Neural cell (in vitro differentiated cells): ENCODE data around the gene OFD1. TPM values are rescaled to one million over a fixed set of nuclear protein-coding genes. Genes with fewer than 3 reads are reported as not detected.

Experiments
- H2AFZ ChIP-seq: fragments of 200-600, 300-800 bp; sonication (generic), shearing (Covaris generic); 2 replicates; pipeline ENCODE4 v1.6.0; 2014; ENCODE audit warnings: low read depth, mild to moderate bottlenecking, antibody characterized with exemption, low read length, moderate library complexity
- H3F3A ChIP-seq: fragments of 200-600 bp; shearing (Covaris generic); 2 replicates; pipeline ENCODE4 v1.6.1; 2016; ENCODE audit warnings: mild to moderate bottlenecking, moderate library complexity, mixed read lengths, antibody characterized with exemption, low read length; ENCODE audit not compliant: insufficient read depth, poor library complexity, severe bottlenecking
- H3K27ac ChIP-seq: fragments of 200-600, 300-800 bp; sonication (generic), shearing (Covaris generic); 2 replicates; pipeline ENCODE4 v1.5.1; 2014; ENCODE audit warnings: mild to moderate bottlenecking, low read length, moderate library complexity
- H3K27me3 ChIP-seq: fragments of 300-800, 200-600 bp; sonication (generic), shearing (Covaris generic); 2 replicates; pipeline ENCODE4 v1.6.0; 2014; ENCODE audit warnings: mild to moderate bottlenecking, low read depth, low read length, moderate library complexity; ENCODE audit not compliant: insufficient read depth
- H3K36me3 ChIP-seq: fragments of 300-800, 200-600 bp; sonication (generic), shearing (Covaris generic); 2 replicates; pipeline ENCODE4 v1.5.1; 2014; ENCODE audit warnings: mild to moderate bottlenecking, antibody characterized with exemption, low read length, moderate library complexity; ENCODE audit not compliant: insufficient read depth
- H3K4me2 ChIP-seq: fragments of 300-800, 200-600 bp; sonication (generic), shearing (Covaris generic); 2 replicates; pipeline ENCODE4 v1.6.0; 2014; ENCODE audit warnings: mild to moderate bottlenecking, low read length
- H3K4me3 ChIP-seq: fragments of 300-800, 200-600 bp; sonication (generic), shearing (Covaris generic); 2 replicates; pipeline ENCODE4 v1.5.1; 2014; ENCODE audit warnings: mild to moderate bottlenecking, low read length, moderate library complexity
- H3K79me2 ChIP-seq: fragments of 200-600 bp; shearing (Covaris generic); replicated peaks from 2 replicates; pipeline ENCODE4 v1.6.0; 2014; ENCODE audit warnings: mild to moderate bottlenecking, low read length, moderate library complexity; ENCODE audit not compliant: insufficient read depth
- H3K9ac ChIP-seq: fragments of 300-800, 200-600 bp; sonication (generic), shearing (Covaris generic); 2 replicates; pipeline ENCODE4 v1.6.1; 2016; ENCODE audit warnings: mild to moderate bottlenecking, low read length, mixed read lengths
- H3K9me2 ChIP-seq: fragments of 200-600 bp; shearing (Covaris generic); 2 replicates; pipeline ENCODE4 v1.6.1; 2016; ENCODE audit warnings: mild to moderate bottlenecking, low read length, mixed read lengths; ENCODE audit not compliant: insufficient read depth
- H3K9me3 ChIP-seq: fragments of 200-600, 300-800 bp; sonication (generic), shearing (Covaris generic); 2 replicates; pipeline ENCODE4 v1.6.1; 2016; ENCODE audit warnings: mild to moderate bottlenecking, mixed run types, low read length, moderate library complexity, mixed read lengths
- H4K20me1 ChIP-seq: fragments of 200-600 bp; shearing (Covaris generic); 2 replicates; pipeline ENCODE4 v1.6.1; 2016; ENCODE audit warnings: mild to moderate bottlenecking, mixed run types; ENCODE audit not compliant: insufficient read depth
- EP300 ChIP-seq: fragments of 450-650 bp; conservative IDR thresholded peaks from 2 replicates; pipeline ENCODE4 v1.6.1; 2014; ENCODE audit warnings: antibody characterized with exemption, mild to moderate bottlenecking, moderate library complexity; ENCODE audit not compliant: poor library complexity, severe bottlenecking
- EZH2 ChIP-seq: fragments of 200-600, 300-800 bp; shearing (Covaris generic), sonication (generic); IDR thresholded peaks from 2 replicates; pipeline ENCODE4 v1.6.1; 2014; ENCODE audit warnings: antibody characterized with exemption, low read length, borderline replicate concordance, mild to moderate bottlenecking; ENCODE audit not compliant: insufficient read depth, poor library complexity, severe bottlenecking
- MXI1 ChIP-seq: fragments of 450-650 bp; conservative IDR thresholded peaks from 2 replicates; pipeline ENCODE4 v1.6.1; 2014; ENCODE audit warnings: antibody characterized with exemption, mild to moderate bottlenecking; ENCODE audit not compliant: poor library complexity, severe bottlenecking
- POLR2AphosphoS5 ChIP-seq: IDR thresholded peaks from 2 replicates; pipeline ENCODE4 v1.6.1; 2012
- RAD21 ChIP-seq: fragments of 450-650 bp; conservative IDR thresholded peaks from 2 replicates; pipeline ENCODE4 v1.6.1; 2014; ENCODE audit warnings: antibody characterized with exemption, mild to moderate bottlenecking, moderate library complexity
- SMC3 ChIP-seq: fragments of 450-650 bp; conservative IDR thresholded peaks from 2 replicates; pipeline ENCODE4 v1.6.1; 2014; ENCODE audit warnings: antibody characterized with exemption, mild to moderate bottlenecking, moderate library complexity; ENCODE audit not compliant: poor library complexity
- TAF1 ChIP-seq: IDR thresholded peaks from 2 replicates; pipeline ENCODE4 v1.6.1; 2012; ENCODE audit warnings: low read depth
- polyA plus RNA-seq: library from polyadenylated mRNA; depleted of rRNA; stranded (reverse); fragments of >200 nt; gene quantifications from 2 replicates; pipeline ENCODE4 v1.2.3, GENCODE V29; 2014
- TF ChIP-seq, protein P1 (sequence below): IDR thresholded peaks from 2 replicates; pipeline ENCODE4 v1.6.1; 2012; ENCODE audit warnings: borderline replicate concordance
- TF ChIP-seq, protein P2 (sequence below): fragments of 450-650 bp; IDR thresholded peaks from 2 replicates; pipeline ENCODE4 v1.5.1; 2014; ENCODE audit warnings: antibody characterized with exemption, mild to moderate bottlenecking, moderate library complexity; ENCODE audit not compliant: poor library complexity, severe bottlenecking

Gene OFD1
- polyA plus RNA-seq, 1 donor from 2014 or later: 35.1 TPM

DNA sequence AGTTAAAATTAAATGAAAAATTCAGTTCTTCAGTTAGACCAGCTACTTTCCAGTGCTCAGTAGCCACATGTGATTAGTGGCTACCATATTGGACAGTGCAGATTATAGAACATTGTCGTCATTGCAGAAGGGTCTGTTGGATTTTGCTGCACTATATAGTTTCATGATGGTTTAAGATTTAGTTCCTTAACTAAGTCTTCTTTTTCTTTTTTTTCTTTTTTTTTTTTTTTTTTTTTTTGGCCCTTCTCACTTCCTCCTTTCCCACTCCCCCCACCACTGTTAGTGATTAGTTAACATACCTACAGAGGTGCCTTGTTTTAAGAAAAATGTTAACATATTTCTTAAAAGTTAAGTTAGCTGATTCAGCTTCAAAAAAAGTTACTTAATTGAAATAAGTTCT is 36.6 kb upstream of the OFD1 start:
- no peak overlapping the region for H3K4me3 ChIP-seq
- no peaks in the 10 kb centered on the region for H3K9me2 ChIP-seq
- no peak overlapping the region for H3K27ac ChIP-seq
- H4K20me1 ChIP-seq: no peaks in the 10 kb centered on the region
- peaks cover 5% of the 10 kb centered on the region for H3K79me2 ChIP-seq
- no peak overlapping the region for H3K4me2 ChIP-seq
- H3K9me3 ChIP-seq: no peaks in the 10 kb centered on the region
- TF ChIP-seq EZH2 (no peak), TAF1 (no peak), MXI1 (no peak), RAD21 (no peak), EP300 (no peak), SMC3 (no peak), POLR2AphosphoS5 (no peak)
- TF ChIP-seq, protein P1, sequence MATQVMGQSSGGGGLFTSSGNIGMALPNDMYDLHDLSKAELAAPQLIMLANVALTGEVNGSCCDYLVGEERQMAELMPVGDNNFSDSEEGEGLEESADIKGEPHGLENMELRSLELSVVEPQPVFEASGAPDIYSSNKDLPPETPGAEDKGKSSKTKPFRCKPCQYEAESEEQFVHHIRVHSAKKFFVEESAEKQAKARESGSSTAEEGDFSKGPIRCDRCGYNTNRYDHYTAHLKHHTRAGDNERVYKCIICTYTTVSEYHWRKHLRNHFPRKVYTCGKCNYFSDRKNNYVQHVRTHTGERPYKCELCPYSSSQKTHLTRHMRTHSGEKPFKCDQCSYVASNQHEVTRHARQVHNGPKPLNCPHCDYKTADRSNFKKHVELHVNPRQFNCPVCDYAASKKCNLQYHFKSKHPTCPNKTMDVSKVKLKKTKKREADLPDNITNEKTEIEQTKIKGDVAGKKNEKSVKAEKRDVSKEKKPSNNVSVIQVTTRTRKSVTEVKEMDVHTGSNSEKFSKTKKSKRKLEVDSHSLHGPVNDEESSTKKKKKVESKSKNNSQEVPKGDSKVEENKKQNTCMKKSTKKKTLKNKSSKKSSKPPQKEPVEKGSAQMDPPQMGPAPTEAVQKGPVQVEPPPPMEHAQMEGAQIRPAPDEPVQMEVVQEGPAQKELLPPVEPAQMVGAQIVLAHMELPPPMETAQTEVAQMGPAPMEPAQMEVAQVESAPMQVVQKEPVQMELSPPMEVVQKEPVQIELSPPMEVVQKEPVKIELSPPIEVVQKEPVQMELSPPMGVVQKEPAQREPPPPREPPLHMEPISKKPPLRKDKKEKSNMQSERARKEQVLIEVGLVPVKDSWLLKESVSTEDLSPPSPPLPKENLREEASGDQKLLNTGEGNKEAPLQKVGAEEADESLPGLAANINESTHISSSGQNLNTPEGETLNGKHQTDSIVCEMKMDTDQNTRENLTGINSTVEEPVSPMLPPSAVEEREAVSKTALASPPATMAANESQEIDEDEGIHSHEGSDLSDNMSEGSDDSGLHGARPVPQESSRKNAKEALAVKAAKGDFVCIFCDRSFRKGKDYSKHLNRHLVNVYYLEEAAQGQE: no peak
- TF ChIP-seq, protein P2, sequence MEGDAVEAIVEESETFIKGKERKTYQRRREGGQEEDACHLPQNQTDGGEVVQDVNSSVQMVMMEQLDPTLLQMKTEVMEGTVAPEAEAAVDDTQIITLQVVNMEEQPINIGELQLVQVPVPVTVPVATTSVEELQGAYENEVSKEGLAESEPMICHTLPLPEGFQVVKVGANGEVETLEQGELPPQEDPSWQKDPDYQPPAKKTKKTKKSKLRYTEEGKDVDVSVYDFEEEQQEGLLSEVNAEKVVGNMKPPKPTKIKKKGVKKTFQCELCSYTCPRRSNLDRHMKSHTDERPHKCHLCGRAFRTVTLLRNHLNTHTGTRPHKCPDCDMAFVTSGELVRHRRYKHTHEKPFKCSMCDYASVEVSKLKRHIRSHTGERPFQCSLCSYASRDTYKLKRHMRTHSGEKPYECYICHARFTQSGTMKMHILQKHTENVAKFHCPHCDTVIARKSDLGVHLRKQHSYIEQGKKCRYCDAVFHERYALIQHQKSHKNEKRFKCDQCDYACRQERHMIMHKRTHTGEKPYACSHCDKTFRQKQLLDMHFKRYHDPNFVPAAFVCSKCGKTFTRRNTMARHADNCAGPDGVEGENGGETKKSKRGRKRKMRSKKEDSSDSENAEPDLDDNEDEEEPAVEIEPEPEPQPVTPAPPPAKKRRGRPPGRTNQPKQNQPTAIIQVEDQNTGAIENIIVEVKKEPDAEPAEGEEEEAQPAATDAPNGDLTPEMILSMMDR: no peak
- no peak overlapping the region for H3K9ac ChIP-seq
- no peaks in the 10 kb centered on the region for H3K36me3 ChIP-seq
- H3K27me3 ChIP-seq: no peaks in the 10 kb centered on the region
- H2AFZ ChIP-seq: no peak overlapping the region
- no peaks in the 10 kb centered on the region for H3F3A ChIP-seq

DNA sequence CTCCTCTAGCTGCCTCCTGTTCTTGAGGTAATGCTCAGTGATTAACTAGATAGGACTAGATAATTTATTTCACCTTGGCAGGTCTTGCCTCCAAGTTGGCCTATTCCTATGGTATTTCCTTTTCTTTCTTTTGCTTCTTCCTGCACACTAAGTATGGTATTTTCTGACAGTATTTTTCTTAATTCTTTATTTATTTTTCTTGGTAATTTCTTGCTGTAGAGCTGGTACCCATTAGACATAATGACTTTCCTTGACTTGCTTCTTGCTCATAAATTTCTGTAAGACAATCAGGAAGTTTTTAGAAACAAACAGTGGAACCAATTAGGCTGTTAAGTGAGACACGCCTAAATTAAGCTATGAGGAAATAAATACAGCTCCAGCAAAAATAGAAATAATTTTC is 36.1 kb upstream of the OFD1 start:
- no peaks in the 10 kb centered on the region for H3F3A ChIP-seq
- no peak for TF ChIP-seq EP300
- TF ChIP-seq, protein P1: no peak
- TF ChIP-seq TAF1: no peak
- TF ChIP-seq RAD21: no peak
- no peak for TF ChIP-seq MXI1
- no peak for TF ChIP-seq EZH2
- TF ChIP-seq, protein P2: no peak
- no peak overlapping the region for H3K27ac ChIP-seq
- peaks cover 5% of the 10 kb centered on the region for H3K79me2 ChIP-seq
- no peak overlapping the region for H3K9ac ChIP-seq
- H3K36me3 ChIP-seq: no peaks in the 10 kb centered on the region
- no peaks in the 10 kb centered on the region for H4K20me1 ChIP-seq
- no peak overlapping the region for H3K4me2 ChIP-seq
- H3K4me3 ChIP-seq: no peak overlapping the region
- no peaks in the 10 kb centered on the region for H3K27me3 ChIP-seq
- no peaks in the 10 kb centered on the region for H3K9me2 ChIP-seq
- H3K9me3 ChIP-seq: no peaks in the 10 kb centered on the region
- no peak overlapping the region for H2AFZ ChIP-seq
